Lower leg skin (tissue), 4 donors: Measurements from ENCODE around the gene MAFG. TPM values are rescaled to one million over a fixed set of nuclear protein-coding genes. Genes with fewer than 3 reads are reported as not detected.
"Not testable (repeated sequence)": the region's sequence is repeated elsewhere in the genome, so short reads cannot be mapped to it uniquely, and the experiment has no call there.

Experiments used
- DNase-seq, 2 donors: peaks; one replicate each; pipeline ENCODE4 v3.0.0-alpha.2; 2019; ENCODE audit warnings: low spot score in 2 of 2
- H3K4me3 ChIP-seq: fragments of 200-600 bp; sonication (generic); 2 replicates; pipeline ENCODE4 v1.5.1; 2017; ENCODE audit warnings: mild to moderate bottlenecking, low read depth; ENCODE audit not compliant: poor library complexity, severe bottlenecking
- POLR2A ChIP-seq, 2 donors: fragments of 450-650 bp; IDR thresholded peaks; one replicate each; pipeline ENCODE4 v1.6.1; 2016 to 2017; ENCODE audit warnings: antibody characterized with exemption in 2 of 2, mild to moderate bottlenecking in 1 of 2, moderate library complexity in 1 of 2
- WGBS, 2 donors: methylation state at CpG; one replicate each; pipeline ENCODE4 v1.1.5; 2018; 5-methylcytosine and 5-hydroxymethylcytosine counted together
- intact Hi-C: fragments of 100-400 bp; cut with DNase I; formaldehyde crosslinking; loops from one replicate; pipeline ENCODE4 v1.15.0; 2023; ENCODE audit warnings: low total_unique reads
- total RNA-seq, 4 donors: library from RNA; depleted of rRNA; stranded (reverse); fragments of >200 nt; gene quantifications; one replicate each; pipeline ENCODE4 v1.1.0, GENCODE V29; 2016
- TF ChIP-seq, protein P1 (sequence below), 3 donors: fragments of 450-650 bp; IDR thresholded peaks; one replicate each; pipeline ENCODE4 v1.5.1; 2016; ENCODE audit warnings: antibody characterized with exemption in 3 of 3, mild to moderate bottlenecking in 3 of 3, moderate library complexity in 2 of 3

MAFG gene
- total RNA-seq, 4 donors from 2014 or later = 17.4 to 23.2 (median 19.7) TPM

DNA sequence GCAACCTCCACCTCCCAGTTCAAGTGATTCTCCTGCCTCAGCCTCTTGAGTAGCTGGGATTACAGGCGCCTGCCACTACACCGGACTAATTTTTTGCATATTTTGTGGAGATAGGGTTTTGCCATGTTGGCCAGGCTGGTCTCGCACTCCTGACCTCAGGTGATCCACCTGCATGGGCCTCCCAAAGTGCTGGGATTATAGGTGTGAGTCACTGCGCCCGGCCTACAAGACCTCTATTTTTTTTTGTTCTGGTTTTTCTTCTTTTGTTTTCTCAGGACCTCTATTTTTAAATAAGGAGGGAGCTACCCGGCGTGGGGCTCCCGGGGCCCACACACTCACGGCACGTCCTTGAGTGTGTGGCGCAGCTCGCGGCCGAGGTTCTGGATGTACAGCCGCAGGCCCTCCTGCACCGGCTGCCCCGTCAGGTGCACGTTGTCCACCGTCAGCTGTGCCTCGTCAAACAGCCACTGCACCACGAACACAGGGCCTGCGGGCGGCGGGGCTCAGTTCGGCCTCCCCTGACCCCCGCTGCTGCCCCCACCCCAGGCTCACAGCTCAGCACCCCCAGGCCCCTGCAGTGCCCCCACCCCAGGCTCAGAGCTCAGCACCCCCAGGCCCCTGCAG, 27.6 kb upstream of the MAFG start:
- no peak for TF ChIP-seq POLR2A (IDR thresholded peaks at IDR 0.05)
- TF ChIP-seq, protein P1, sequence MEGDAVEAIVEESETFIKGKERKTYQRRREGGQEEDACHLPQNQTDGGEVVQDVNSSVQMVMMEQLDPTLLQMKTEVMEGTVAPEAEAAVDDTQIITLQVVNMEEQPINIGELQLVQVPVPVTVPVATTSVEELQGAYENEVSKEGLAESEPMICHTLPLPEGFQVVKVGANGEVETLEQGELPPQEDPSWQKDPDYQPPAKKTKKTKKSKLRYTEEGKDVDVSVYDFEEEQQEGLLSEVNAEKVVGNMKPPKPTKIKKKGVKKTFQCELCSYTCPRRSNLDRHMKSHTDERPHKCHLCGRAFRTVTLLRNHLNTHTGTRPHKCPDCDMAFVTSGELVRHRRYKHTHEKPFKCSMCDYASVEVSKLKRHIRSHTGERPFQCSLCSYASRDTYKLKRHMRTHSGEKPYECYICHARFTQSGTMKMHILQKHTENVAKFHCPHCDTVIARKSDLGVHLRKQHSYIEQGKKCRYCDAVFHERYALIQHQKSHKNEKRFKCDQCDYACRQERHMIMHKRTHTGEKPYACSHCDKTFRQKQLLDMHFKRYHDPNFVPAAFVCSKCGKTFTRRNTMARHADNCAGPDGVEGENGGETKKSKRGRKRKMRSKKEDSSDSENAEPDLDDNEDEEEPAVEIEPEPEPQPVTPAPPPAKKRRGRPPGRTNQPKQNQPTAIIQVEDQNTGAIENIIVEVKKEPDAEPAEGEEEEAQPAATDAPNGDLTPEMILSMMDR (IDR thresholded peaks at IDR 0.05) = no peak
- intact Hi-C loops = no loop called here
- no peak overlapping the region for H3K4me3 ChIP-seq
- DNase-seq = no peak
- 92 to 95% methylated on average over 25 of the region's 26 CpGs for WGBS, 2 donors

DNA sequence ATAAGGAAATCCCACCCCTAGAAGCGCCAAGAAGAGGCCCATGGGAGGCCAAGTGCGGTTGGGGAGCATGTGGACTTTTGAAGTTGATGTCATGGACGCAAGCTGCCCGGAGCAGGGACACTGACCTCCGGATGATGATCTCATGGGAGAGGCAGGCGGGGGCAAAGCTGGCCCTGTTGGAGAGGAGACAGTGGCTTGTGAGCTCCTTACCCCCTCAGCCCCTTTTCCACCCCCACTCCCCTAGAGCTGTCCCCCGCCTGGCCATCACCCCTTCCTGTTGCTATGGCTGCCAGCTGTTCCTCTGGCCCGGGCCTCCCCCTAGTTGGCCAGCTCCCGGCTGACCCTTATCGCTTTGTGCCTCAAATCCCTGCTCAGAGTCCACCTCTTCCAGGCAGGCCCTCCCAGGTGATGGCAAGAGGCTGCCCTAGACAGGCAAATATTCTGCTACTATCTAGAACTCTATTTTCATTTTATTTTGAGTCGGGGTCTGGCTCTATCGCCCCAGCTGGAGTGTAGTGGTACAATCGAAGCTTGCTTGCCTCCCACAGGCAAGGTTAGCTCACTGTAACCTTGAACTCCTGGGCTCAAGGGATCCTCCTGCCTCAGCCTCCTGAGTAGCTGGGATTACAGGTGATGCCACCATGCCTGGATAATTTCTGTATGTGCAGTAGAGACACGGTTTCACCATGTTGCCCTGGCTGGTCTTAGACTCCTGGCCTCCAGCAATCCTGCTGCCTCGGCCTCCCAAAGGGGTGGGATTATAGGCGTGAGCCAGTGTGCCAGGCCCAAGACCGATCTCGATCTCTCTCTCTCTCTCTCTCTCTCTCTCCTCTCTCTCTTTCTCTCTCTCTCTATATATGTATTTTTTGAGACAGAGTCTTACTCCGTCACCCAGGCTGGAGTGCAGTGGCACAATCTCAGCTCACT, 26.9 kb upstream of the MAFG start:
- 87 to 88% methylated on average over 18 to 19 of the region's 19 CpGs for WGBS, 2 donors
- H3K4me3 ChIP-seq = no peak overlapping the region
- no peak for TF ChIP-seq POLR2A (IDR thresholded peaks at IDR 0.05)
- TF ChIP-seq, protein P1 (IDR thresholded peaks at IDR 0.05) = no peak
- intact Hi-C loops = no loop called here
- DNase-seq = no peak

DNA sequence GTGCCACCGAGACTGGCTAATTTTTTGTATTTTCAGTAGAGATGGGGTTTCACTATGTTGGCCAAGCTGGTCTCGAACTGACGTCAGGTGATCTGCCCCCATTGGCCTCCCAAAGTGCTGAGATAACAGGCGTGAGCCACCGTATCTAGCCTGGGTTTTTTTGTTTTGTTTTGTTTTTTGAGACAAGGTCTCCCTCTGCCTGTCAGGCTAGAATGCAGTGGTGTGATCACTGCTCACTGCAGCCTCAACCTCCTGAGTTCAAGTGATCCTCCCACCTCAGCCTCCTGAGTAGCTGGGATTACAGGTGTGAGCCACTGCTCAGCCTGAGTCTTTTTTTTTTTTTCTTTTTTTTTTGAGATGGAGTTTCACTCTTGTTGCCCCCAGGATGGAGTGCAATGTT, 25.9 kb upstream of the MAFG start:
- intact Hi-C loops, H3K4me3 ChIP-seq, DNase-seq: not testable (repeated sequence)
- 79 to 80% methylated on average over 5 of the region's 5 CpGs for WGBS, 2 donors

DNA sequence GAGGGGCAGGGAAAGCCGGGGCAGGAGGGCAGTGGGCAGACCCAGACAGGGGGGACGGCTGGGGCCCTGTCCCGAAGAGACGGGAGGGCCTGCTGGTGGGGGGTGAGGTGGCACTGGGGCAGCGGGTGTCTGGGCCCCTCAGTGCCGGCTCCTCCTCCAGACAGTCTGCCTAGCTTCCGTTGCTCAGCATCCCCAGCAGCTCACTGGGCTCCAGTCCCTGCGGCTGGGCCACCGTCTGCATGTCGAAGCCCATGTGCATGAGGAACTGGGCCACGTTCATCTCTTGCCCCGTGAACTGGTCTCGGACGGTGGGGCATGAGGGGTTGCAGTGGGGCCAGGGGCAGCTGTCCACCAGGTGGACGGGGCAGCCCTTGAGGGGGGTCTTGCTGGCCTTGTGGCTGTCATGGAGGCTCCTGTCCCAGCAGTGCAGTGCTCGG, 25.3 kb upstream of the MAFG start:
- 72 to 73% methylated on average over 9 to 16 of the region's 16 CpGs for WGBS, 2 donors
- H3K4me3 ChIP-seq = no peak overlapping the region
- no peak for DNase-seq
- no peak for TF ChIP-seq POLR2A (IDR thresholded peaks at IDR 0.05)
- TF ChIP-seq, protein P1 (IDR thresholded peaks at IDR 0.05) = no peak
- intact Hi-C loops = no loop called here

DNA sequence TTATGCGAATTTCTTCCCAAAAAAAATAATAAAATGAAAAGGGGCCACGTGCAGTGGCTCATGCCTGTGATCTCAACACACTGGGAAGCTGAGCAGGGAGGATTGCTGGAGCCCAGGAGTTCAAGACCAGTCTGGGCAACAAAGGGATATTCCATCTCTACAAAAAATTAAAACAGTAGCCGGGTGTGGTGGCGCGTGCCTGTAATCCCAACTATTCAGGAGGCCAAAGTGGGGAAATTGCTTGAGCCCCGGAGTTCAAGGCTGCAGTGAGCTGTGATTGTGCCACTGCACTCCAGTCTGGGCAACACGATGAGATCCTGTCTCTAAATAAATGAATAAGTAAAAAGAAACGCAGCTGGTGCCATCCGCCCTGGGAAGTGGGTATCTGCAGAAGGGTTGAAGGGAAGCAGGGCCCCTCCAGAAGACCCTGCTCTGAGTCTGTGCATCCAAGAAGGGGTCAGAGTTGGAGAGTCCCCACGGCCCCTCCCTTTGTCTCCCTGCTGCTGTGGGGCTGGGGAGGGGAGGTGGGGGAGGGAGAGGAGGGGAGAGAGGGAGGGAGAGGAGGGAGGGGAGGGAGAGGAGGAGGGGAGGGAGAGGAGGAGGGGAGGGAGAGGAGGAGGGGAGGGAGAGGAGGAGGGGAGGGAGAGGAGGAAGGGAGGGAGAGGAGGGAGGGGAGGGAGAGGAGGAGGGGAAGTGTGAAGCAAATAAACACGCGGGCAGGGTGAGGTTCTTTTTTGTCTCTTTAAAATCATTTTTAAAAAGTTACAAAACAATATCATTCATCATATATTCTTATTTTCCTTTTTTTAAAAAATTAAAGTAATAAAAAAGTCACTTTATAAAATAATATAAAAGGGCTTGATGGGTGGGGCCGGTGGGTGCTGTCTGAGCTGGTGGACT, 24.5 kb upstream of the MAFG start:
- no peak overlapping the region for H3K4me3 ChIP-seq
- 52% methylated on average over 13 of the region's 13 CpGs for WGBS, 2 donors
- DNase-seq = no peak
- TF ChIP-seq POLR2A (IDR thresholded peaks at IDR 0.05) = no peak
- TF ChIP-seq, protein P1 (IDR thresholded peaks at IDR 0.05) = no peak
- intact Hi-C loops = no loop called here
